Nephron (organoid): ENCODE measurements around the gene KAT6B.

ENCODE experiments used
- H3K27ac Mint-ChIP-seq, 3 experiments: 2 replicates each; pipeline ENCODE4 v1.8.0; 2020; ENCODE audit warnings: mixed read lengths in 3 of 3, mild to moderate bottlenecking in 2 of 3, moderate library complexity in 1 of 3
- H3K27me3 Mint-ChIP-seq: 2 replicates; pipeline ENCODE4 v1.8.0; 2021; ENCODE audit warnings: low read depth, mild to moderate bottlenecking, moderate library complexity, mixed read lengths
- H3K36me3 Mint-ChIP-seq: 2 replicates; pipeline ENCODE4 v1.8.0; 2020; ENCODE audit warnings: low read depth, mixed read lengths
- H3K4me1 Mint-ChIP-seq: 2 replicates; pipeline ENCODE4 v1.8.0; 2020; ENCODE audit warnings: mixed read lengths
- H3K4me3 Mint-ChIP-seq, 3 experiments: 2 replicates each; pipeline ENCODE4 v1.8.0; 2020; ENCODE audit warnings: mild to moderate bottlenecking in 3 of 3, mixed read lengths in 3 of 3, moderate library complexity in 2 of 3
- H3K9me3 Mint-ChIP-seq: 2 replicates; pipeline ENCODE4 v1.8.0; 2020; ENCODE audit warnings: mixed read lengths
- CTCF ChIP-seq, 3 experiments: fragments of 200-600 bp; sonication (generic); IDR thresholded peaks; one replicate each; pipeline ENCODE4 v1.5.0; 2021; ENCODE audit warnings: antibody characterized with exemption in 3 of 3; ENCODE audit not compliant: unreplicated experiment in 3 of 3

KAT6B gene

GRCh38 chr10:74957285-74957961 lies 131.0 kb downstream of the KAT6B start:
- no peak for TF ChIP-seq CTCF (IDR thresholded peaks at IDR 0.05; ENCODE audit: unreplicated experiment in 3 of 3)
- Mint-ChIP-seq H3K27ac (peak overlapping the region; percentile 72 to 89 (median 81)), H3K4me1 (peaks cover 45% of the 10 kb centered on the region), H3K4me3 (peak overlapping the region; percentile 14 to 28 (median 14)), H3K27me3 (no peaks in the 10 kb centered on the region), H3K9me3 (no peaks in the 10 kb centered on the region), H3K36me3 (peaks cover 18% of the 10 kb centered on the region)

GRCh38 chr10:74958316-74958715 lies 131.9 kb downstream of the KAT6B start:
- H3K9me3 Mint-ChIP-seq: no peaks in the 10 kb centered on the region
- H3K4me3 Mint-ChIP-seq: no peak overlapping the region
- no peak for TF ChIP-seq CTCF (IDR thresholded peaks at IDR 0.05; ENCODE audit: unreplicated experiment in 3 of 3)
- H3K4me1 Mint-ChIP-seq: peaks cover 41% of the 10 kb centered on the region
- H3K36me3 Mint-ChIP-seq: peaks cover 20% of the 10 kb centered on the region
- no peaks in the 10 kb centered on the region for H3K27me3 Mint-ChIP-seq
- H3K27ac Mint-ChIP-seq: peak overlapping the region in 2 of 3 experiments; percentile 72 to 89

GRCh38 chr10:74960670-74961069 lies 134.3 kb downstream of the KAT6B start:
- H3K4me1 Mint-ChIP-seq: peaks cover 38% of the 10 kb centered on the region
- no peak overlapping the region for H3K27ac Mint-ChIP-seq
- H3K27me3 Mint-ChIP-seq: no peaks in the 10 kb centered on the region
- no peak for TF ChIP-seq CTCF (IDR thresholded peaks at IDR 0.05; ENCODE audit: unreplicated experiment in 3 of 3)
- H3K9me3 Mint-ChIP-seq: no peaks in the 10 kb centered on the region
- no peak overlapping the region for H3K4me3 Mint-ChIP-seq
- H3K36me3 Mint-ChIP-seq: peaks cover 26% of the 10 kb centered on the region

- Mint-ChIP-seq H3K9me3 (no peaks in the 10 kb centered on the region), H3K36me3 (peaks cover 34% of the 10 kb centered on the region), H3K4me3 (no peak overlapping the region), H3K27me3 (no peaks in the 10 kb centered on the region), H3K27ac (peak overlapping the region in 1 of 3 experiments; percentile 1), H3K4me1 (peaks cover 27% of the 10 kb centered on the region)
- TF ChIP-seq CTCF (IDR thresholded peaks at IDR 0.05; ENCODE audit: unreplicated experiment in 3 of 3): no peak
Observed at GRCh38 chr10:74962517-74962916, 136.1 kb downstream of the KAT6B start.

- no peaks in the 10 kb centered on the region for H3K9me3 Mint-ChIP-seq
- peaks cover 34% of the 10 kb centered on the region for H3K36me3 Mint-ChIP-seq
- no peak for TF ChIP-seq CTCF (IDR thresholded peaks at IDR 0.05; ENCODE audit: unreplicated experiment in 3 of 3)
- peak overlapping the region in 1 of 3 experiments; percentile 1 for H3K27ac Mint-ChIP-seq
- H3K27me3 Mint-ChIP-seq: no peaks in the 10 kb centered on the region
- H3K4me3 Mint-ChIP-seq: no peak overlapping the region
- peaks cover 27% of the 10 kb centered on the region for H3K4me1 Mint-ChIP-seq
Observed at GRCh38 chr10:74963549-74963948, 137.1 kb downstream of the KAT6B start.
